DOHH2 (cell line): ENCODE results near the gene SYP.

Experiments used
- EZH2phosphoT487 ChIP-seq: fragments of 200-600 bp; sonication (generic); IDR thresholded peaks from 2 replicates; pipeline ENCODE4 v1.6.1; 2017; ENCODE audit warnings: borderline replicate concordance, mild to moderate bottlenecking, antibody characterized with exemption, low read length, moderate library complexity, mixed read lengths
- TF ChIP-seq, protein P1 (sequence below): fragments of 200-600 bp; sonication (generic); IDR thresholded peaks from one replicate; pipeline ENCODE4 v1.5.1; 2014; ENCODE audit warnings: antibody characterized with exemption, mild to moderate bottlenecking, low read depth, low read length; ENCODE audit not compliant: poor library complexity, severe bottlenecking

DNA sequence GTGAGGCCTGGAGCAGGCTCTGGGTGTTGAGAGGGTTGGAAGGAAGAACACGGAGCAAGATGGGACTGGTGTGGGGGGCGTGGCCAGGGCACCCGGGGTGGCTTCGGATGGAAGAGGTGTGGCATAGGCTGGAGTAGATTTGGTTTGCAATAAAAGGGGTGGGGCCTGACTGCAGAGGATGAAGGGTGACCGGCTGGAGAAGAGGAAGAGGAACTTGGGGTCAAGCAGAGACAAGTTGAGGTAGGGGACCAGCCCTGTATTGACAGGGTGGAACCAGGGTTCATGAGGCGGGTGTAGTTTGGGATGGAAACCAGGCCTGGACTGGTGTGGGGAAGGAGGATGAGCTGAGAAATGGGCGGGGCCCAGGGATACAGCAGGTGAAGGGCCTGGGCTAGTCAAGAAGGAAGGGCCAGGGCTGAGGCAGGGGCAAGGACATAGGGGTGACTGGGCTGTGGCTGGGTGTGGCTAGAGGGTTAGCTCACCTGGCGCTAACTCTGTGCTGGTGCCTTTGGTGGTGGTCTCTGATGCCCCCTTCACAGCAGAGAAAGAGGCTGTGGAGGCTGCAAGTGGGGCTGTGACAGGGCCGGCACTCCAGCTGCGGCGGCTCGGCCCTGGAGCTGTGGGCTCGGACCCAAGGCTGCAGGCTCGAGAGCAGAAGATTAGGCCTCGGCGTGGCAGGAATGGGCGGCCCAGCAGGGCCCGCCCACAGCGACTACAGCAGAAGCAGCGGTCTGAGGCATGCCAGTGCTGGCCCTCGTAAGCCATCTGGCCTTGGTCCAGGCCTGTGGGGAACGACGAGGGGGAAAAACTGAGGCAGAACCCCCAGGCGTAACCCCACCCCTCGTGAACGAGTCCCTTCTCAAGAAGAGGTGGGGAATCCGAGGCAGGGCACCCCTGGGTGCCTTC lies 23.3 kb downstream of the SYP start:
- TF ChIP-seq, protein P1, sequence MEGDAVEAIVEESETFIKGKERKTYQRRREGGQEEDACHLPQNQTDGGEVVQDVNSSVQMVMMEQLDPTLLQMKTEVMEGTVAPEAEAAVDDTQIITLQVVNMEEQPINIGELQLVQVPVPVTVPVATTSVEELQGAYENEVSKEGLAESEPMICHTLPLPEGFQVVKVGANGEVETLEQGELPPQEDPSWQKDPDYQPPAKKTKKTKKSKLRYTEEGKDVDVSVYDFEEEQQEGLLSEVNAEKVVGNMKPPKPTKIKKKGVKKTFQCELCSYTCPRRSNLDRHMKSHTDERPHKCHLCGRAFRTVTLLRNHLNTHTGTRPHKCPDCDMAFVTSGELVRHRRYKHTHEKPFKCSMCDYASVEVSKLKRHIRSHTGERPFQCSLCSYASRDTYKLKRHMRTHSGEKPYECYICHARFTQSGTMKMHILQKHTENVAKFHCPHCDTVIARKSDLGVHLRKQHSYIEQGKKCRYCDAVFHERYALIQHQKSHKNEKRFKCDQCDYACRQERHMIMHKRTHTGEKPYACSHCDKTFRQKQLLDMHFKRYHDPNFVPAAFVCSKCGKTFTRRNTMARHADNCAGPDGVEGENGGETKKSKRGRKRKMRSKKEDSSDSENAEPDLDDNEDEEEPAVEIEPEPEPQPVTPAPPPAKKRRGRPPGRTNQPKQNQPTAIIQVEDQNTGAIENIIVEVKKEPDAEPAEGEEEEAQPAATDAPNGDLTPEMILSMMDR = no peak
- no peak for TF ChIP-seq EZH2phosphoT487
